ENCODE results near the gene RYR2.

The RYR2 gene

DNA sequence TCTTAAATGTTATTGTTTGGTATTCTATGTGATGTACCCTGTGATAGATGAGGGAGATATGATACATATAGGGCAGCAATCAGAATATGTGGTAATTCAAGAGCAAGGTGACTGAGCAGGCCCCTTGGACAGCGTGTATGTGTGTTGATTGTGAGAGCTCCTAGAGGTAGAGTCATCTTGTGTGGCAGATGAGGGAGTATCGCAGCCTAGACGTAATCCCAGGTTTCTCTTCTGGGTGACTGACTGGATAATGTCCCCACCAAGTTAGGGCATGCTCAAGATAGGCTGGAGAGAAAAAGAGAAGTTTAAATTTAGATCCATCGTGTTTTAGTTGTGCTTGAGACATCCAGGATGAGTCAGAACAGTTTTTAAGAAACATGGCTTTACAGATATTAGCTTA, 663.5 kb downstream of the RYR2 start:
- TF ChIP-seq, protein P1, sequence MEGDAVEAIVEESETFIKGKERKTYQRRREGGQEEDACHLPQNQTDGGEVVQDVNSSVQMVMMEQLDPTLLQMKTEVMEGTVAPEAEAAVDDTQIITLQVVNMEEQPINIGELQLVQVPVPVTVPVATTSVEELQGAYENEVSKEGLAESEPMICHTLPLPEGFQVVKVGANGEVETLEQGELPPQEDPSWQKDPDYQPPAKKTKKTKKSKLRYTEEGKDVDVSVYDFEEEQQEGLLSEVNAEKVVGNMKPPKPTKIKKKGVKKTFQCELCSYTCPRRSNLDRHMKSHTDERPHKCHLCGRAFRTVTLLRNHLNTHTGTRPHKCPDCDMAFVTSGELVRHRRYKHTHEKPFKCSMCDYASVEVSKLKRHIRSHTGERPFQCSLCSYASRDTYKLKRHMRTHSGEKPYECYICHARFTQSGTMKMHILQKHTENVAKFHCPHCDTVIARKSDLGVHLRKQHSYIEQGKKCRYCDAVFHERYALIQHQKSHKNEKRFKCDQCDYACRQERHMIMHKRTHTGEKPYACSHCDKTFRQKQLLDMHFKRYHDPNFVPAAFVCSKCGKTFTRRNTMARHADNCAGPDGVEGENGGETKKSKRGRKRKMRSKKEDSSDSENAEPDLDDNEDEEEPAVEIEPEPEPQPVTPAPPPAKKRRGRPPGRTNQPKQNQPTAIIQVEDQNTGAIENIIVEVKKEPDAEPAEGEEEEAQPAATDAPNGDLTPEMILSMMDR (IDR thresholded peaks at IDR 0.05; ENCODE audit: low read depth, low read length): no peak
- H3K4me3 ChIP-seq (ENCODE audit: low read depth, low read length): no peak overlapping the region

- TF ChIP-seq, protein P1 (IDR thresholded peaks at IDR 0.05; ENCODE audit: low read depth, low read length): no peak
- H3K4me3 ChIP-seq (ENCODE audit: low read depth, low read length): no peak overlapping the region
Measured at GRCh38 chr1:237709355-237709754, 667.4 kb downstream of the RYR2 start.

DNA sequence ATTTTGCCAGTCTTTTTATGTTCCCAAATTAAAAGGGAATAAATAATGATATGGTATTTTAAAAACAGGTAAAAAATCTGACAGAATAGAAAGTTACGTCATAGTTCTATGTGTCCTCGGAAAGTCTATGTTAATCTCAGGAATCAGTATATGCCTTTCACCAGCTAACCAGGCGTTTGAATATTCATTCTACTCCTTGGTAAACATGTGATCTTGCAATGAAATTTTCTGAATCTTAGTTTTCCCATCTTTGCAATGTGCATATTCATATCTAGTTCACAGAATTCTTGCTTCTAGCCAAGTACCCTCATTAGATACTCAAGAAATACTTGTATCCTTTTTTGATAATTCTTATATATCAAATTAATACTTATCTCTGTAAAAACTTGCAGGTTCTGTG, 669.3 kb downstream of the RYR2 start:
- no peak overlapping the region for H3K4me3 ChIP-seq (ENCODE audit: low read depth, low read length)
- TF ChIP-seq, protein P1 (IDR thresholded peaks at IDR 0.05; ENCODE audit: low read depth, low read length): no peak

GRCh38 chr1:237712082-237712481, 670.1 kb downstream of the RYR2 start:
- H3K4me3 ChIP-seq (ENCODE audit: low read depth, low read length): no peak overlapping the region
- TF ChIP-seq, protein P1 (IDR thresholded peaks at IDR 0.05; ENCODE audit: low read depth, low read length): no peak

- H3K4me3 ChIP-seq (ENCODE audit: low read depth, low read length): no peak overlapping the region
Measured at GRCh38 chr1:237712586-237713157, 670.7 kb downstream of the RYR2 start.

DNA sequence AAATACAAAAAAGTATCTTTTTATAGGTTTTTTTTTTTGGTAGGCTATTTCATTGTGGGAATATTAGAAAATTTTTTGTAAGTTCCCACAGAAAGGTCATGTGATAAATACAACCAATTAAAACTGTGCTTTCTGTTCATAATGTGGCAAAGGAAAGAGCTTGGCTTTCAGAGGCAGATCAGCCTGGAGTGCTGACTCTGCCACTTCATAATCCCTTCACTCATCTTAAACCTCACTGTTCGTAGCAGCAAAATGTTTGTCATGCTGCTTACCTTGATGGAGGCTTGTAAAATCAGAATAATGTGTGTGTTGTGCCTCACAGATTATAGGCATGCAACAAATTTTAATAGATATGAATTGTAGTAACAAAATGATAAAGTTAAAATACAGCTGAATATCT, 671.9 kb downstream of the RYR2 start:
- TF ChIP-seq, protein P1 (IDR thresholded peaks at IDR 0.05; ENCODE audit: low read depth, low read length): no peak
- H3K4me3 ChIP-seq (ENCODE audit: low read depth, low read length): no peak overlapping the region

More at GRCh38 chr1:237712586-237713157, 670.7 kb downstream of the RYR2 start:
- TF ChIP-seq, protein P1 (IDR thresholded peaks at IDR 0.05; ENCODE audit: low read depth, low read length): no peak

- TF ChIP-seq, protein P1 (IDR thresholded peaks at IDR 0.05; ENCODE audit: low read depth, low read length): no peak
- H3K4me3 ChIP-seq (ENCODE audit: low read depth, low read length): no peak overlapping the region
Measured at GRCh38 chr1:237717106-237717505, 675.1 kb downstream of the RYR2 start.
